Hepatocyte (in vitro differentiated cells): ENCODE results near the gene ZBTB21.

Experiments
- EZH2 ChIP-seq: fragments of 200-600 bp; sonication (generic); IDR thresholded peaks from 2 replicates; pipeline ENCODE4 v1.6.1; 2016; ENCODE audit warnings: antibody characterized with exemption, mild to moderate bottlenecking, borderline replicate concordance
- TF ChIP-seq, protein P1 (sequence below): fragments of 200-600 bp; sonication (generic); IDR thresholded peaks from 2 replicates; pipeline ENCODE4 v1.5.1; 2016; ENCODE audit warnings: antibody characterized with exemption, mild to moderate bottlenecking; ENCODE audit not compliant: poor library complexity

DNA sequence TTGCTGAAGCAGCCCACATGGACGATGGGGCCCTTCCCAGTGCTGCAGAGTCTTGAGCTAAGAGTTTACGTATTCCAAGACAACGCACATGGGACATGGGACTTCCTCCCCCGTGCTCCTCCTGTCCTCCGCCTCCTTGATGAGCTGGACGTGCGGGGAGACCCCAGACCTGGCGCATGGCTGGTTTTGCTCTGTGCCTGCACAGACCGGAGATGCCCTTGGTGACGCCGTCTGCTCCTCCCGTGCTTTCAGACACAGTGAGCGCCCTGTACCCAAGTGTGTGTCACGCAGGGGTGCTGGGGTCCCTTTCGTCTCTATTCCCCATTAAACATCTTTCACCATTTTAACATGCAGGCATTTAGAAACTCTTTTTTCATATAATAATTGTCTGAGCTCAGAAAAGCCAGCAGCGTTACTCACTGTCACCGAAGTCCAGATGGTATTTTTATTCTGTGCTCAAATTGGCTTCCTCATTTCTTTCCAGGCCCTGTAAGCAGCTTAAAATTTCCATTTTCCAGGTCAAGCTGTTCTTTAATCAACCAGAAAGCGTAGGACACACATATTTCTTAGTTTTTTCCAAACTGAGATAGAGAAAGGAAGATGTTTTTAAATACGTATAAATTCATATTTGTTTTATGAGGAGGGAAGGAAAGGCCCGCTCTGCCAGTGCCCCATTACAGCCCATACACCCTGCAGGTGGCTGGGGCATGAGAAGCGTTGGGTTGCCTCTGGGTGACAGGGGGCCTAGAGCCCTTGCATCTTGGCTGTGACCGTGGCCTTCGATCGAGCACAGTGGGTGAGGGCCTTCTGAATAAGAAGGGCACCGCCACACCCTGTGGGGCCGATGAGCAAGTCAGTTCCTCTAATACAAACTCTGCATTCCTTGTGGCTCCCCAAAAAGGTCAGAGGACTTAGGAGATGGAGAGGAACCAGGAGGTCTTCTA lies 17.9 kb upstream of the ZBTB21 start:
- TF ChIP-seq, protein P1, sequence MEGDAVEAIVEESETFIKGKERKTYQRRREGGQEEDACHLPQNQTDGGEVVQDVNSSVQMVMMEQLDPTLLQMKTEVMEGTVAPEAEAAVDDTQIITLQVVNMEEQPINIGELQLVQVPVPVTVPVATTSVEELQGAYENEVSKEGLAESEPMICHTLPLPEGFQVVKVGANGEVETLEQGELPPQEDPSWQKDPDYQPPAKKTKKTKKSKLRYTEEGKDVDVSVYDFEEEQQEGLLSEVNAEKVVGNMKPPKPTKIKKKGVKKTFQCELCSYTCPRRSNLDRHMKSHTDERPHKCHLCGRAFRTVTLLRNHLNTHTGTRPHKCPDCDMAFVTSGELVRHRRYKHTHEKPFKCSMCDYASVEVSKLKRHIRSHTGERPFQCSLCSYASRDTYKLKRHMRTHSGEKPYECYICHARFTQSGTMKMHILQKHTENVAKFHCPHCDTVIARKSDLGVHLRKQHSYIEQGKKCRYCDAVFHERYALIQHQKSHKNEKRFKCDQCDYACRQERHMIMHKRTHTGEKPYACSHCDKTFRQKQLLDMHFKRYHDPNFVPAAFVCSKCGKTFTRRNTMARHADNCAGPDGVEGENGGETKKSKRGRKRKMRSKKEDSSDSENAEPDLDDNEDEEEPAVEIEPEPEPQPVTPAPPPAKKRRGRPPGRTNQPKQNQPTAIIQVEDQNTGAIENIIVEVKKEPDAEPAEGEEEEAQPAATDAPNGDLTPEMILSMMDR: no peak
- no peak for TF ChIP-seq EZH2
